H9 (cell line): Measurements from ENCODE around the gene HUWE1. TPM values are rescaled to one million over a fixed set of nuclear protein-coding genes. Genes with fewer than 3 reads are reported as not detected.

ENCODE experiments used
- DNase-seq: peaks from one replicate; pipeline ENCODE4 v3.0.0-alpha.2; 2017
- H2AFZ ChIP-seq: one replicate; pipeline ENCODE4 v1.6.1; 2013; ENCODE audit warnings: mild to moderate bottlenecking, low read length, control low read depth, moderate library complexity
- H2AK5ac ChIP-seq: 2 replicates; pipeline ENCODE4 v1.6.1; 2013; ENCODE audit warnings: low read length, control low read depth, mixed read lengths; ENCODE audit not compliant: insufficient read length
- H2BK120ac ChIP-seq: one replicate; pipeline ENCODE4 v1.6.1; 2013; ENCODE audit warnings: low read depth, mild to moderate bottlenecking, low read length, control low read depth, inconsistent platforms; ENCODE audit not compliant: poor library complexity, severe bottlenecking
- H2BK12ac ChIP-seq: 2 replicates; pipeline ENCODE4 v1.6.1; 2013; ENCODE audit warnings: low read length, control low read depth, mixed read lengths, low read depth; ENCODE audit not compliant: insufficient read length
- H2BK15ac ChIP-seq: 2 replicates; pipeline ENCODE4 v1.6.1; 2013; ENCODE audit warnings: low read depth, low read length, control low read depth
- H2BK20ac ChIP-seq: one replicate; pipeline ENCODE4 v1.6.1; 2013; ENCODE audit warnings: low read depth, mild to moderate bottlenecking, low read length, control low read depth, inconsistent platforms; ENCODE audit not compliant: poor library complexity, severe bottlenecking
- H2BK5ac ChIP-seq: 2 replicates; pipeline ENCODE4 v1.6.1; 2013; ENCODE audit warnings: low read length, control low read depth, mixed read lengths; ENCODE audit not compliant: insufficient read length
- H3K14ac ChIP-seq: 2 replicates; pipeline ENCODE4 v1.6.1; 2013; ENCODE audit warnings: low read length, control low read depth; ENCODE audit not compliant: insufficient read depth
- H3K18ac ChIP-seq: 2 replicates; pipeline ENCODE4 v1.6.1; 2013; ENCODE audit warnings: low read depth, mild to moderate bottlenecking, mixed read lengths, low read length, control low read depth; ENCODE audit not compliant: insufficient read length
- H3K23ac ChIP-seq: 2 replicates; pipeline ENCODE4 v1.6.1; 2013; ENCODE audit warnings: low read length, control low read depth, mixed read lengths, low read depth; ENCODE audit not compliant: insufficient read length
- H3K23me2 ChIP-seq: 2 replicates; pipeline ENCODE4 v1.6.1; 2013; ENCODE audit warnings: low read depth, mild to moderate bottlenecking, mixed read lengths, low read length, control low read depth; ENCODE audit not compliant: insufficient read length, poor library complexity, severe bottlenecking
- H3K27ac ChIP-seq: 2 replicates; pipeline ENCODE4 v1.5.1; 2013; ENCODE audit warnings: low read length, control low read depth, mixed read lengths, low read depth; ENCODE audit not compliant: insufficient read length
- H3K27me3 ChIP-seq: 2 replicates; pipeline ENCODE4 v1.6.1; 2013; ENCODE audit warnings: low read length, control low read depth, inconsistent platforms; ENCODE audit not compliant: insufficient read depth
- H3K4ac ChIP-seq: 2 replicates; pipeline ENCODE4 v1.6.1; 2013; ENCODE audit warnings: low read depth, mild to moderate bottlenecking, control low read depth, inconsistent platforms, low read length, moderate library complexity
- H3K4me1 ChIP-seq: 2 replicates; pipeline ENCODE4 v1.6.1; 2013; ENCODE audit warnings: low read length, control low read depth, inconsistent platforms; ENCODE audit not compliant: insufficient read depth
- H3K4me2 ChIP-seq: 2 replicates; pipeline ENCODE4 v1.6.1; 2013; ENCODE audit warnings: low read length, control low read depth, mixed read lengths; ENCODE audit not compliant: insufficient read length, insufficient read depth
- H3K56ac ChIP-seq: 2 replicates; pipeline ENCODE4 v1.6.1; 2013; ENCODE audit warnings: low read depth, mild to moderate bottlenecking, mixed read lengths, low read length, control low read depth; ENCODE audit not compliant: insufficient read length
- H3K79me1 ChIP-seq: 2 replicates; pipeline ENCODE4 v1.6.1; 2013; ENCODE audit warnings: low read depth, mild to moderate bottlenecking, moderate library complexity, low read length, control low read depth, inconsistent platforms; ENCODE audit not compliant: insufficient read depth, poor library complexity, severe bottlenecking
- H3K79me2 ChIP-seq: 2 replicates; pipeline ENCODE4 v1.6.1; 2013; ENCODE audit warnings: low read length, control low read depth, inconsistent platforms; ENCODE audit not compliant: insufficient read depth
- H3K9ac ChIP-seq: 2 replicates; pipeline ENCODE4 v1.6.1; 2013; ENCODE audit warnings: low read length, control low read depth, mixed read lengths; ENCODE audit not compliant: insufficient read length; ENCODE audit errors: extremely low read depth
- H3K9me3 ChIP-seq: one replicate; pipeline ENCODE4 v1.6.1; 2013; ENCODE audit warnings: low read depth, low read length, inconsistent platforms; ENCODE audit not compliant: control insufficient read depth
- H3T11ph ChIP-seq: one replicate; pipeline ENCODE4 v1.6.1; 2013; ENCODE audit warnings: mild to moderate bottlenecking, low read length, control low read depth, inconsistent platforms
- H4K20me1 ChIP-seq: one replicate; pipeline ENCODE4 v1.6.1; 2013; ENCODE audit not compliant: control insufficient read depth, insufficient read length, insufficient read depth
- H4K5ac ChIP-seq: 2 replicates; pipeline ENCODE4 v1.6.1; 2013; ENCODE audit warnings: low read depth, mild to moderate bottlenecking, mixed read lengths, low read length, control low read depth; ENCODE audit not compliant: insufficient read length
- H4K8ac ChIP-seq: replicated peaks from 2 replicates; pipeline ENCODE4 v1.6.1; 2013; ENCODE audit warnings: low read length, control low read depth, mixed read lengths, low read depth; ENCODE audit not compliant: insufficient read length
- H4K91ac ChIP-seq: 2 replicates; pipeline ENCODE4 v1.6.1; 2013; ENCODE audit warnings: low read depth, mild to moderate bottlenecking, moderate library complexity, mixed read lengths, low read length, control low read depth; ENCODE audit not compliant: insufficient read length
- H3K27ac Mint-ChIP-seq, 3 experiments: 2 replicates in 2 of 3; 3 replicates in 1 of 3; pipeline ENCODE4 v1.8.0; 2020 to 2021; ENCODE audit warnings: mixed read lengths in 3 of 3, mild to moderate bottlenecking in 1 of 3, moderate library complexity in 1 of 3
- H3K27me3 Mint-ChIP-seq: 2 replicates; pipeline ENCODE4 v1.8.0; 2021; ENCODE audit warnings: low read depth, mild to moderate bottlenecking, moderate library complexity, mixed read lengths
- H3K36me3 Mint-ChIP-seq, 3 experiments: 2 replicates in 2 of 3; 3 replicates in 1 of 3; pipeline ENCODE4 v1.8.0; 2020 to 2021; ENCODE audit warnings: low read depth in 3 of 3, mixed read lengths in 3 of 3; ENCODE audit not compliant: insufficient read depth in 1 of 3
- H3K4me1 Mint-ChIP-seq, 2 experiments: 2 replicates each; pipeline ENCODE4 v1.8.0; 2020; ENCODE audit warnings: mixed read lengths in 2 of 2
- H3K4me3 Mint-ChIP-seq, 2 experiments: 2 replicates in 1 of 2; 3 replicates in 1 of 2; pipeline ENCODE4 v1.8.0; 2020 to 2021; ENCODE audit warnings: mild to moderate bottlenecking in 2 of 2, mixed read lengths in 2 of 2, moderate library complexity in 1 of 2
- H3K9me3 Mint-ChIP-seq, 2 experiments: 2 replicates in 1 of 2; 3 replicates in 1 of 2; pipeline ENCODE4 v1.8.0; 2020; ENCODE audit warnings: mild to moderate bottlenecking in 2 of 2, mixed read lengths in 2 of 2, moderate library complexity in 1 of 2
- WGBS: extraction: QIAGEN DNeasy Blood & Tissue Kit; methylation state at CpG from one replicate; pipeline ENCODE4 v1.1.7; 2013; ENCODE audit warnings: missing lambda C conversion rate, low lambda C conversion rate, mixed read lengths; ENCODE audit not compliant: insufficient read length; ENCODE audit errors: extremely low coverage; 5-methylcytosine and 5-hydroxymethylcytosine counted together
- total RNA-seq: library from RNA; stranded (reverse); gene quantifications from 2 replicates; pipeline ENCODE4 v1.2.1, GENCODE V29; 2021
- TF ChIP-seq, protein P1 (sequence below): fragments of 200-600 bp; sonication (generic); conservative IDR thresholded peaks from 3 replicates; pipeline ENCODE4 v1.8.0; 2021; ENCODE audit warnings: antibody characterized with exemption, mild to moderate bottlenecking

HUWE1 gene
- total RNA-seq, 1 experiment from 2014 or later = 230 TPM

GRCh38 chrX:53544936-53545335 lies 141.6 kb downstream of the HUWE1 start:
- Histone ChIP-seq H2AK5ac (no peak overlapping the region), H3K27me3 (no peaks in the 10 kb centered on the region), H2BK5ac (no peak overlapping the region), H2BK15ac (no peak overlapping the region), H3K79me2 (no peaks in the 10 kb centered on the region), H3K4me1 (no peaks in the 10 kb centered on the region), H4K8ac (no peak overlapping the region), H4K5ac (no peak overlapping the region), H3K79me1 (no peaks in the 10 kb centered on the region), H2AFZ (no peak overlapping the region), H3K18ac (no peak overlapping the region), H3K9ac (no peak overlapping the region), H4K20me1 (peaks cover 2% of the 10 kb centered on the region), H3K23ac (no peak overlapping the region), H3K14ac (no peak overlapping the region), H3K9me3 (peaks cover 37% of the 10 kb centered on the region), H4K91ac (no peak overlapping the region), H3T11ph (no peak overlapping the region), H3K4me2 (no peak overlapping the region), H3K56ac (no peak overlapping the region), H3K4ac (no peak overlapping the region), H2BK20ac (no peak overlapping the region), H3K23me2 (no peaks in the 10 kb centered on the region), H2BK120ac (no peak overlapping the region), H2BK12ac (no peak overlapping the region), H3K27ac (no peak overlapping the region)
- peaks cover 69 to 70% of the 10 kb centered on the region in 2 experiments for H3K9me3 Mint-ChIP-seq
- TF ChIP-seq, protein P1, sequence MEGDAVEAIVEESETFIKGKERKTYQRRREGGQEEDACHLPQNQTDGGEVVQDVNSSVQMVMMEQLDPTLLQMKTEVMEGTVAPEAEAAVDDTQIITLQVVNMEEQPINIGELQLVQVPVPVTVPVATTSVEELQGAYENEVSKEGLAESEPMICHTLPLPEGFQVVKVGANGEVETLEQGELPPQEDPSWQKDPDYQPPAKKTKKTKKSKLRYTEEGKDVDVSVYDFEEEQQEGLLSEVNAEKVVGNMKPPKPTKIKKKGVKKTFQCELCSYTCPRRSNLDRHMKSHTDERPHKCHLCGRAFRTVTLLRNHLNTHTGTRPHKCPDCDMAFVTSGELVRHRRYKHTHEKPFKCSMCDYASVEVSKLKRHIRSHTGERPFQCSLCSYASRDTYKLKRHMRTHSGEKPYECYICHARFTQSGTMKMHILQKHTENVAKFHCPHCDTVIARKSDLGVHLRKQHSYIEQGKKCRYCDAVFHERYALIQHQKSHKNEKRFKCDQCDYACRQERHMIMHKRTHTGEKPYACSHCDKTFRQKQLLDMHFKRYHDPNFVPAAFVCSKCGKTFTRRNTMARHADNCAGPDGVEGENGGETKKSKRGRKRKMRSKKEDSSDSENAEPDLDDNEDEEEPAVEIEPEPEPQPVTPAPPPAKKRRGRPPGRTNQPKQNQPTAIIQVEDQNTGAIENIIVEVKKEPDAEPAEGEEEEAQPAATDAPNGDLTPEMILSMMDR = 0 out of 3 replicates have a peak, but pooled peaks have one; percentile 14
- no CpG with 5 or more reads among the region's 9 CpGs for WGBS
- H3K27ac Mint-ChIP-seq = no peak overlapping the region
- H3K27me3 Mint-ChIP-seq = no peaks in the 10 kb centered on the region; the same call in 1 of the 2 replicates
- no peak for DNase-seq
- H3K4me3 Mint-ChIP-seq = no peak overlapping the region
- H3K4me1 Mint-ChIP-seq = no peaks in the 10 kb centered on the region
- peaks cover 69 to 98% (median 88%) of the 10 kb centered on the region in 3 experiments for H3K36me3 Mint-ChIP-seq
